ENCODE results near the gene ZFAND3. TPM values are rescaled to one million over a fixed set of nuclear protein-coding genes. Genes with fewer than 3 reads are reported as not detected.
"Not testable (repeated sequence)": the region's sequence is repeated elsewhere in the genome, so short reads cannot be mapped to it uniquely, and the experiment has no call there.

The ZFAND3 gene
- total and polyA plus RNA-seq, 2 of the 4 experiments (the other 2 are of a cell fraction) = 10.9 to 26.7 TPM

DNA sequence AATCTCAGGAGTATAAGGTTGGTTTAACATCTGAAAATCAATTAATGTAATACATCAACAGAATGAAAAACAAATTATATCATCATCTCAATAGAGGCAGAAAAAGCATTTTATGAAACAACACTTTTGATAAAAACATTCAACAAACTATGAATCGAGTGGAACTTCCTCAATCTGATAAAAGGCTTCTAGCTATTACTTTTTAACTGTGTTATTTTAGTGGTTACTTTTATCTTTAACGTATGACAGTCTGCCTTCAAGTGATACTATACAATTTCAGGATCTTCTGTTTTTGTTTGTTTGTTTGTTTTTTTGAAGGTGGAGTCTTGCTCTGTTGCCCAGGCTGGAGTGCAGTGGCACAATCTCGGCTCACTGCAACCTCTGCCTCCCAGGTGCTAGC is 73.7 kb downstream of the ZFAND3 start:
- DNase-seq = no peak
- Histone ChIP-seq H3K79me1 (ENCODE audit: low read depth in 1 of 2, low read length in 2 of 2) (peaks cover 24 to 78% of the 10 kb centered on the region in 2 experiments), H4K91ac (ENCODE audit: insufficient read depth, low read depth, low read length) (no peak overlapping the region), H3K4me1 (ENCODE audit: control insufficient read depth, insufficient read depth, low read length) (0 out of 2 replicates have a peak, but pooled peaks cover 2% of the 10 kb centered on the region), H4K8ac (ENCODE audit: low read depth in 2 of 2, low read length in 2 of 2) (no peak overlapping the region), H2BK120ac (ENCODE audit: low read depth, low read length) (no peak overlapping the region), H3K36me3 (ENCODE audit: control insufficient read depth, insufficient read depth, low read length) (no peaks in the 10 kb centered on the region), H2BK20ac (ENCODE audit: low read depth, low read length) (no peak overlapping the region), H3K56ac (ENCODE audit: extremely low read depth, insufficient read depth, low read length) (no peak overlapping the region), H3K9me1 (ENCODE audit: insufficient read depth, low read length) (peaks cover 7% of the 10 kb centered on the region), H2AFZ (replicated peaks; ENCODE audit: low read length, poor library complexity) (no peak overlapping the region), H3K27me3 (ENCODE audit: control insufficient read depth, insufficient read depth, low read length) (no peaks in the 10 kb centered on the region), H3K14ac (replicated peaks; ENCODE audit: low read depth, low read length) (no peak overlapping the region), H4K20me1 (ENCODE audit: insufficient read depth, low read length) (peaks cover 73% of the 10 kb centered on the region), H2AK9ac (replicated peaks; ENCODE audit: low read depth, low read length, poor library complexity) (no peak overlapping the region), H3K18ac (ENCODE audit: low read depth, low read length) (no peak overlapping the region), H3K9ac (ENCODE audit: low read depth, low read length) (no peak overlapping the region), H3K23ac (ENCODE audit: low read depth, low read length) (no peak overlapping the region), H3K4me2 (ENCODE audit: low read depth, low read length) (no peak overlapping the region), H2BK15ac (ENCODE audit: low read depth, low read length) (no peak overlapping the region), H3K4me3 (ENCODE audit: insufficient read depth, low read depth, low read length) (no peak overlapping the region), H4K5ac (ENCODE audit: low read depth, low read length) (no peak overlapping the region), H2BK5ac (ENCODE audit: low read depth, low read length, poor library complexity, severe bottlenecking) (no peak overlapping the region), H3K27ac (ENCODE audit: insufficient read depth, low read length) (no peak overlapping the region), H3K9me3 (ENCODE audit: control insufficient read depth, insufficient read depth, low read length) (no peaks in the 10 kb centered on the region), H3K4ac (ENCODE audit: low read depth, low read length) (no peak overlapping the region), H2AK5ac (ENCODE audit: low read depth, low read length) (no peak overlapping the region)
- ATAC-seq (ENCODE audit: low read depth) = no peak
- no CpG with 5 or more reads among the region's 3 CpGs for WGBS, 2 experiments (ENCODE audit: extremely low coverage in 2 of 2, insufficient read length in 1 of 2)
- no peak for TF ChIP-seq CHD1 (IDR thresholded peaks at IDR 0.05; ENCODE audit: low read depth, low read length)
- no TSS peak for BruUV-seq (replicated peaks)
- intact Hi-C loops (cut with micrococcal nuclease) = no loop called here
- in situ Hi-C loops (cut with MboI; ENCODE audit: low sequenced_read_pairs) = no loop called here
- ChIA-PET CTCF (interaction anchor here (0.5 kb wide), 1 partner anchor 50 kb away, joined by 5 read pairs; no protein-coding TSS in a partner anchor), POLR2A (ENCODE audit: unreplicated experiment) (no interaction called here)
- dilution Hi-C loops (cut with HindIII; ENCODE audit: low sequenced_read_pairs, unreplicated experiment) = no loop called here

GRCh38 chr6:37893734-37894133 is 74.2 kb downstream of the ZFAND3 start:
- H4K5ac ChIP-seq (ENCODE audit: low read depth, low read length); DNase-seq; H3K4ac ChIP-seq (ENCODE audit: low read depth, low read length); H3K56ac ChIP-seq (ENCODE audit: extremely low read depth, insufficient read depth, low read length); H3K9me3 ChIP-seq (ENCODE audit: control insufficient read depth, insufficient read depth, low read length); H3K9me1 ChIP-seq (ENCODE audit: insufficient read depth, low read length); H2BK15ac ChIP-seq (ENCODE audit: low read depth, low read length); H3K9ac ChIP-seq (ENCODE audit: low read depth, low read length); H3K4me2 ChIP-seq (ENCODE audit: low read depth, low read length); H2AFZ ChIP-seq (replicated peaks; ENCODE audit: low read length, poor library complexity); H3K23ac ChIP-seq (ENCODE audit: low read depth, low read length); POLR2A ChIA-PET (ENCODE audit: unreplicated experiment); H2AK9ac ChIP-seq (replicated peaks; ENCODE audit: low read depth, low read length, poor library complexity); H2BK5ac ChIP-seq (ENCODE audit: low read depth, low read length, poor library complexity, severe bottlenecking); H4K91ac ChIP-seq (ENCODE audit: insufficient read depth, low read depth, low read length); H2BK120ac ChIP-seq (ENCODE audit: low read depth, low read length); H3K4me1 ChIP-seq (ENCODE audit: control insufficient read depth, insufficient read depth, low read length); H2AK5ac ChIP-seq (ENCODE audit: low read depth, low read length); intact Hi-C loops (cut with micrococcal nuclease); H3K36me3 ChIP-seq (ENCODE audit: control insufficient read depth, insufficient read depth, low read length); H3K27ac ChIP-seq (ENCODE audit: insufficient read depth, low read length); BruUV-seq (replicated peaks); H3K27me3 ChIP-seq (ENCODE audit: control insufficient read depth, insufficient read depth, low read length); ATAC-seq (ENCODE audit: low read depth); H2BK20ac ChIP-seq (ENCODE audit: low read depth, low read length); H3K4me3 ChIP-seq (ENCODE audit: insufficient read depth, low read depth, low read length); H3K14ac ChIP-seq (replicated peaks; ENCODE audit: low read depth, low read length); H3K18ac ChIP-seq (ENCODE audit: low read depth, low read length); in situ Hi-C loops (cut with MboI; ENCODE audit: low sequenced_read_pairs); H4K8ac ChIP-seq (ENCODE audit: low read depth in 2 of 2, low read length in 2 of 2); dilution Hi-C loops (cut with HindIII; ENCODE audit: low sequenced_read_pairs, unreplicated experiment): not testable (repeated sequence)
- Histone ChIP-seq H3K79me1 (ENCODE audit: low read depth in 1 of 2, low read length in 2 of 2) (peaks cover 24 to 77% of the 10 kb centered on the region in 2 experiments), H4K20me1 (ENCODE audit: insufficient read depth, low read length) (peaks cover 70% of the 10 kb centered on the region)
- CTCF ChIA-PET = interaction anchor here (0.5 kb wide), 1 partner anchor 50 kb away, joined by 5 read pairs; no protein-coding TSS in a partner anchor
- 100% methylated on average over 3 of the region's 9 CpGs; no CpG with 5 or more reads in 1 of the 2 experiments for WGBS, 2 experiments (ENCODE audit: extremely low coverage in 2 of 2, insufficient read length in 1 of 2)

All from IMR-90 (cell line).